Parathyroid adenoma (tissue), 2 donors: ENCODE measurements around the gene FAM216B.

Experiments
- H2AFZ ChIP-seq: fragments of 300-600 bp; sonication (generic); one replicate; pipeline ENCODE4 v1.7.0; 2017; ENCODE audit warnings: antibody characterized with exemption, mild to moderate bottlenecking
- H3K27ac ChIP-seq: fragments of 300-600 bp; sonication (generic); one replicate; pipeline ENCODE4 v1.7.0; 2017
- H3K27me3 ChIP-seq: fragments of 300-600 bp; sonication (generic); one replicate; pipeline ENCODE4 v1.7.0; 2017; ENCODE audit warnings: low read length; ENCODE audit not compliant: control insufficient read depth, insufficient read depth
- H3K36me3 ChIP-seq: fragments of 300-600 bp; sonication (generic); one replicate; pipeline ENCODE4 v1.7.0; 2017; ENCODE audit warnings: low read length; ENCODE audit not compliant: control insufficient read depth, insufficient read depth
- H3K4me1 ChIP-seq: fragments of 300-600 bp; sonication (generic); one replicate; pipeline ENCODE4 v1.7.0; 2017; ENCODE audit warnings: control low read depth
- H3K4me2 ChIP-seq: fragments of 300-600 bp; sonication (generic); one replicate; pipeline ENCODE4 v1.7.0; 2017; ENCODE audit warnings: low read length
- H3K4me3 ChIP-seq: fragments of 300-600 bp; sonication (generic); one replicate; pipeline ENCODE4 v1.7.0; 2017; ENCODE audit warnings: low read depth, low read length
- H3K79me2 ChIP-seq: fragments of 300-600 bp; sonication (generic); one replicate; pipeline ENCODE4 v1.7.0; 2017; ENCODE audit warnings: control low read depth
- H3K9ac ChIP-seq: fragments of 300-600 bp; sonication (generic); one replicate; pipeline ENCODE4 v1.7.0; 2017; ENCODE audit warnings: mild to moderate bottlenecking
- H3K9me3 ChIP-seq: fragments of 300-600 bp; sonication (generic); one replicate; pipeline ENCODE4 v1.7.0; 2017; ENCODE audit warnings: low read length; ENCODE audit not compliant: control insufficient read depth
- TF ChIP-seq, protein P1 (sequence below): fragments of 300-600 bp; sonication (generic); IDR thresholded peaks from one replicate; pipeline ENCODE4 v1.7.0; 2017; ENCODE audit warnings: antibody characterized with exemption, mild to moderate bottlenecking
- donor health status: primary hyperparathyroidism.

Gene FAM216B

DNA sequence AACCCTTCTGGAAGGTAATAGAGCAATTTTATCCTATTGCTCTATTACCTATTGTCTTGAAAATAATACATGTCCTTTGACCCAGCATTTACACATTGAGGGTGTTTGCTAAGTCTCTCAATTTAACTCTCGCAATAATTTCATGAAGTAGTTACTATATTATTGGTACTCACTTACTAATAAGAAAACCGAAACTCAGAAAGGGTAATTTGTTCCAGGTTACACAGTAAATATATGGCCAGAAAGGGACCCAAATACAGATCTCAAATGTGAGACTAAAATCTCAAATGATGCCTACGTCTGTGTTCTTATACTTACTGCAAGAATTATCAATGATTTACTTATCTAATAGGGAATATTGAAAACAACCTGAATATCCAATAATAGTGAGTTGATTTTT, 29.7 kb upstream of the FAM216B start:
- Histone ChIP-seq H3K4me3 (no peak overlapping the region), H3K9me3 (no peaks in the 10 kb centered on the region), H3K36me3 (no peaks in the 10 kb centered on the region), H3K27me3 (no peaks in the 10 kb centered on the region), H3K27ac (no peak overlapping the region), H3K4me1 (no peaks in the 10 kb centered on the region), H2AFZ (no peak overlapping the region), H3K79me2 (no peaks in the 10 kb centered on the region), H3K9ac (no peak overlapping the region), H3K4me2 (no peak overlapping the region)
- TF ChIP-seq, protein P1, sequence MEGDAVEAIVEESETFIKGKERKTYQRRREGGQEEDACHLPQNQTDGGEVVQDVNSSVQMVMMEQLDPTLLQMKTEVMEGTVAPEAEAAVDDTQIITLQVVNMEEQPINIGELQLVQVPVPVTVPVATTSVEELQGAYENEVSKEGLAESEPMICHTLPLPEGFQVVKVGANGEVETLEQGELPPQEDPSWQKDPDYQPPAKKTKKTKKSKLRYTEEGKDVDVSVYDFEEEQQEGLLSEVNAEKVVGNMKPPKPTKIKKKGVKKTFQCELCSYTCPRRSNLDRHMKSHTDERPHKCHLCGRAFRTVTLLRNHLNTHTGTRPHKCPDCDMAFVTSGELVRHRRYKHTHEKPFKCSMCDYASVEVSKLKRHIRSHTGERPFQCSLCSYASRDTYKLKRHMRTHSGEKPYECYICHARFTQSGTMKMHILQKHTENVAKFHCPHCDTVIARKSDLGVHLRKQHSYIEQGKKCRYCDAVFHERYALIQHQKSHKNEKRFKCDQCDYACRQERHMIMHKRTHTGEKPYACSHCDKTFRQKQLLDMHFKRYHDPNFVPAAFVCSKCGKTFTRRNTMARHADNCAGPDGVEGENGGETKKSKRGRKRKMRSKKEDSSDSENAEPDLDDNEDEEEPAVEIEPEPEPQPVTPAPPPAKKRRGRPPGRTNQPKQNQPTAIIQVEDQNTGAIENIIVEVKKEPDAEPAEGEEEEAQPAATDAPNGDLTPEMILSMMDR = no peak

DNA sequence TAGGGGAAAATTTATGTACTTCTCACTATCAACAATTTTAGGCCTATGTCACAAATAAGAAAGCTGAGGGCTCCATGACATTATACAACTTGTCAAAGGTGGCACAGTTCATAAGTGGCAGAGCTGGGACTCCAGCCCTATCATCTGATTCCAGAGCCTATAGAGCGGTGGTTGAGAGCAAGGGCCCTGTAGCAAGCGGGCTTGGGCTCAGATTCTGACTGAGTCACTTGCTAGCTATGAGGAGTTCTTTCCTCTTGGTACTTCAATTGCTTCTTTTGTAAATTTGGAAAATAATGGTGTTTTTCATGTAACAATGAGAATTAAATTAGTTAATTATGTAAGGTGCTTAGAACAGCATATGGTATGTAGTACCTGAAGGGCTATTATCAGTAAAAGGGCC, 28.7 kb upstream of the FAM216B start:
- Histone ChIP-seq H3K4me1 (no peaks in the 10 kb centered on the region), H3K27ac (no peak overlapping the region), H3K79me2 (no peaks in the 10 kb centered on the region), H3K36me3 (no peaks in the 10 kb centered on the region), H3K4me3 (no peak overlapping the region), H3K4me2 (no peak overlapping the region), H3K9ac (no peak overlapping the region), H3K9me3 (no peaks in the 10 kb centered on the region), H3K27me3 (no peaks in the 10 kb centered on the region), H2AFZ (no peak overlapping the region)
- TF ChIP-seq, protein P1 = no peak

- Histone ChIP-seq H3K9ac (no peak overlapping the region), H3K36me3 (no peaks in the 10 kb centered on the region), H3K4me1 (no peaks in the 10 kb centered on the region), H3K9me3 (no peaks in the 10 kb centered on the region), H2AFZ (no peak overlapping the region), H3K4me3 (no peak overlapping the region), H3K27ac (no peak overlapping the region), H3K4me2 (no peak overlapping the region), H3K27me3 (no peaks in the 10 kb centered on the region), H3K79me2 (no peaks in the 10 kb centered on the region)
- TF ChIP-seq, protein P1 = no peak
Observed at GRCh38 chr13:42753697-42754096, 27.7 kb upstream of the FAM216B start.

DNA sequence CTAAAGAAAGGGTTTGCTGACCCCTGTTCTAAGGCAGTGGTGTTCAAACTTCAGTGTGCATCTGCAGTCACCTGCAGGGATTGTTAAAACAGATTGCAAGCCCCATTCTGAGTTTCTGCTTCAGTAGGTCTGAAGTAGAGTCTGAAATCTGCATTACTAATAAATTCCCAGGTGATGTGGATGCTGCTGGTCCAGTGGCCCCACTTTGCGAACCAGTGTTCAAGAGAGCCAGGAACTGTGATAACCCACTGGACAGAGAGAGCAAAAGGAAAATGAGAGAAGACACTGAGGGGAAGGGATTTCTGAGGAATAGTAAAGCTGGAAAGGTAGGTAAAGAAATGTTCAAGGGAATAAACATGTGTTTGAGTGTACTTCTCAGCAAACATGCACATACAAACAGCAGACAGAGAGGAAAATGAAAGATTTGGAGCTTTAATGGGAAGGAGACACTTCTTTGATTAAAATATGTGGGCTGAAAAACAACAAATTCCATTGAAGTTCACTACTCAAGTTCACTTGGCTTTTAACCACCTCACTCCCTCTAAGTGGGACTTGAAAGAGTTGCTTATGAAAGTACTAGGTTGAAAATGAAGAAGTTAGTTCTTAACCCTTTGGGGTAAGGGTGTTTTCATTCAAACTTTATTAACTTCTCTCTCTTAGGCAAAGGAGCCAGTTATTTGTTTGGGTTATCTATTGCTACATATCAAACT, 26.4 kb upstream of the FAM216B start:
- H3K27ac ChIP-seq = no peak overlapping the region

More for the DNA sequence above, 26.4 kb upstream of the FAM216B start:
- no peaks in the 10 kb centered on the region for H3K9me3 ChIP-seq
- no peak overlapping the region for H3K4me3 ChIP-seq
- TF ChIP-seq, protein P1 = no peak
- H3K79me2 ChIP-seq = no peaks in the 10 kb centered on the region
- H3K27me3 ChIP-seq = no peaks in the 10 kb centered on the region
- H2AFZ ChIP-seq = no peak overlapping the region
- no peak overlapping the region for H3K9ac ChIP-seq
- no peaks in the 10 kb centered on the region for H3K4me1 ChIP-seq
- no peak overlapping the region for H3K4me2 ChIP-seq
- H3K36me3 ChIP-seq = no peaks in the 10 kb centered on the region
